Testis (tissue), 2 donors: ENCODE measurements around the gene HTR7.

Source experiments
- CTCF ChIP-seq, 3 experiments: fragments of 450-650 bp in 2 of 3; fragments of 200-600 bp in 1 of 3; sonication (generic) in 1 of 3; IDR thresholded peaks; one replicate each; pipeline ENCODE4 v1.5.1; 2016 to 2019; ENCODE audit warnings: antibody characterized with exemption in 3 of 3, mild to moderate bottlenecking in 2 of 3, moderate library complexity in 1 of 3
- POLR2A ChIP-seq: fragments of 450-650 bp; IDR thresholded peaks from one replicate; pipeline ENCODE4 v1.6.1; 2017; ENCODE audit warnings: antibody characterized with exemption, mild to moderate bottlenecking, moderate library complexity

- TF ChIP-seq POLR2A (no peak), CTCF (IDR thresholded peaks at IDR 0.05) (no peak)
These were observed 156.4 kb downstream of the HTR7 start for GRCh38 chr10:90701428-90701827.
